Endodermal cell (in vitro differentiated cells): ENCODE data around the gene IFITM10. TPM values are rescaled to one million over a fixed set of nuclear protein-coding genes. Genes with fewer than 3 reads are reported as not detected.

ENCODE experiments used
- DNase-seq: peaks from one replicate; pipeline ENCODE4 v3.0.0-alpha.2; 2017
- H3K27ac ChIP-seq: 2 replicates; pipeline ENCODE4 v1.5.1; 2013; ENCODE audit warnings: mild to moderate bottlenecking, low read depth, low read length, moderate library complexity
- H3K27me3 ChIP-seq: 2 replicates; pipeline ENCODE4 v1.6.1; 2013; ENCODE audit warnings: mild to moderate bottlenecking, low read length, moderate library complexity; ENCODE audit not compliant: insufficient read depth, control insufficient read depth, poor library complexity, severe bottlenecking
- H3K36me3 ChIP-seq: 2 replicates; pipeline ENCODE4 v1.7.0; 2013; ENCODE audit warnings: mild to moderate bottlenecking, low read length, moderate library complexity; ENCODE audit not compliant: control insufficient read depth, insufficient read depth
- H3K4me1 ChIP-seq: one replicate; pipeline ENCODE4 v1.7.0; 2013; ENCODE audit warnings: low read length; ENCODE audit not compliant: control insufficient read depth, insufficient read depth
- H3K4me3 ChIP-seq: 2 replicates; pipeline ENCODE4 v1.5.1; 2013; ENCODE audit warnings: mild to moderate bottlenecking, low read length, moderate library complexity
- H3K9ac ChIP-seq: 2 replicates; pipeline ENCODE4 v1.6.1; 2013; ENCODE audit warnings: mild to moderate bottlenecking, low read length, moderate library complexity; ENCODE audit not compliant: poor library complexity, severe bottlenecking; ENCODE audit errors: extremely low read depth
- H3K9me3 ChIP-seq: 2 replicates; pipeline ENCODE4 v1.6.1; 2013; ENCODE audit warnings: mild to moderate bottlenecking, low read length, moderate library complexity; ENCODE audit not compliant: control insufficient read depth
- H3K27ac Mint-ChIP-seq: 2 replicates; pipeline ENCODE4 v1.8.0; 2020; ENCODE audit warnings: mixed read lengths
- H3K27me3 Mint-ChIP-seq: 2 replicates; pipeline ENCODE4 v1.8.0; 2021; ENCODE audit warnings: mild to moderate bottlenecking, mixed read lengths; ENCODE audit not compliant: insufficient read depth
- H3K36me3 Mint-ChIP-seq: 2 replicates; pipeline ENCODE4 v1.8.0; 2020; ENCODE audit warnings: low read depth, mixed read lengths
- H3K4me1 Mint-ChIP-seq: 2 replicates; pipeline ENCODE4 v1.8.0; 2020; ENCODE audit warnings: mixed read lengths
- H3K4me3 Mint-ChIP-seq: 2 replicates; pipeline ENCODE4 v1.8.0; 2020; ENCODE audit warnings: mild to moderate bottlenecking, moderate library complexity, mixed read lengths
- H3K9me3 Mint-ChIP-seq: 2 replicates; pipeline ENCODE4 v1.8.0; 2020; ENCODE audit warnings: mild to moderate bottlenecking, mixed read lengths
- CTCF ChIP-seq: fragments of 200-600 bp; sonication (generic); conservative IDR thresholded peaks from 2 replicates; pipeline ENCODE4 v1.5.0; 2021; ENCODE audit warnings: antibody characterized with exemption, mild to moderate bottlenecking
- WGBS, 2 experiments: methylation state at CpG; one replicate each; pipeline versions ENCODE4 v1.1.5 to v1.1.7; 2013; ENCODE audit warnings: missing lambda C conversion rate in 2 of 2, mixed read lengths in 1 of 2; ENCODE audit not compliant: insufficient coverage in 1 of 2, insufficient read length in 1 of 2; 5-methylcytosine and 5-hydroxymethylcytosine counted together
- total RNA-seq, 2 donors: library from RNA; stranded (reverse); fragmentation: NEBNext Ultra II Directional in 1 of 2; extraction: Animal tissue kit (Norgen Biotek cat#: 25700) in 1 of 2; gene quantifications; 2 replicates in 1 of 2; 3 replicates in 1 of 2; pipeline ENCODE4 v1.2.1, GENCODE V29; 2021

Gene IFITM10
- total RNA-seq, 2 donors from 2014 or later: 0.75 to 1.0 TPM

DNA sequence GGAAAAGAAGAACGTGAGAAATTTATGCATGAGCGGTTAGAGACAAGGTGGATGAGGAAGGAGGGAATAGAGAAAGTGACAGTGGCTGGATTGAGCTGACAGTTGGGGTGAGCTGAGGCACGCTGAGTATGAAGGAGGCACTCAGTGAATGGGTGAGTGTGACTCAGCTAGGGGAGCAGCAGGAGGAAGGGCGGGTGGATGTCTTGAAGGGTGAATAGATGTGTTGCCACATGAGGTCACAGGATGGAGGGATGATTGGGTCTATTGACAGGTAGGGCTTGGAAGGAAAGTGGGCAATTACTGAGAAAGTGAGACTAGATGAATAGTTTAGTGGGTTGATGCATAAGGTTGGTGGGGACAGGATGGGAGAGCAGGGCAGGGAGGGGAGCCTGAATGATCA is 8.0 kb downstream of the IFITM10 start:
- Histone ChIP-seq H3K27ac (no peak overlapping the region), H3K27me3 (peaks cover 59% of the 10 kb centered on the region), H3K4me1 (no peaks in the 10 kb centered on the region), H3K9ac (no peak overlapping the region), H3K36me3 (no peaks in the 10 kb centered on the region), H3K4me3 (no peak overlapping the region), H3K9me3 (no peaks in the 10 kb centered on the region)
- no peak for DNase-seq
- WGBS, 2 experiments: 65 to 66% methylated on average over 3 to 4 of the region's 4 CpGs
- Mint-ChIP-seq H3K4me3 (no peak overlapping the region), H3K27ac (no peak overlapping the region), H3K27me3 (peaks cover 47% of the 10 kb centered on the region), H3K36me3 (no peaks in the 10 kb centered on the region), H3K9me3 (no peaks in the 10 kb centered on the region), H3K4me1 (no peaks in the 10 kb centered on the region)
- TF ChIP-seq CTCF: no peak

GRCh38 chr11:1741741-1742140 is 8.7 kb downstream of the IFITM10 start:
- no peak overlapping the region for H3K27ac ChIP-seq
- no peak overlapping the region for H3K9ac ChIP-seq
- Mint-ChIP-seq H3K9me3 (peaks cover 1% of the 10 kb centered on the region), H3K4me3 (no peak overlapping the region), H3K27ac (no peak overlapping the region), H3K4me1 (no peaks in the 10 kb centered on the region), H3K27me3 (peaks cover 44% of the 10 kb centered on the region), H3K36me3 (no peaks in the 10 kb centered on the region)
- H3K36me3 ChIP-seq: no peaks in the 10 kb centered on the region
- H3K4me3 ChIP-seq: no peak overlapping the region
- H3K4me1 ChIP-seq: no peaks in the 10 kb centered on the region
- TF ChIP-seq CTCF: no peak
- 76 to 89% methylated on average over 2 to 4 of the region's 4 CpGs for WGBS, 2 experiments
- peaks cover 59% of the 10 kb centered on the region for H3K27me3 ChIP-seq
- DNase-seq: no peak
- no peaks in the 10 kb centered on the region for H3K9me3 ChIP-seq

DNA sequence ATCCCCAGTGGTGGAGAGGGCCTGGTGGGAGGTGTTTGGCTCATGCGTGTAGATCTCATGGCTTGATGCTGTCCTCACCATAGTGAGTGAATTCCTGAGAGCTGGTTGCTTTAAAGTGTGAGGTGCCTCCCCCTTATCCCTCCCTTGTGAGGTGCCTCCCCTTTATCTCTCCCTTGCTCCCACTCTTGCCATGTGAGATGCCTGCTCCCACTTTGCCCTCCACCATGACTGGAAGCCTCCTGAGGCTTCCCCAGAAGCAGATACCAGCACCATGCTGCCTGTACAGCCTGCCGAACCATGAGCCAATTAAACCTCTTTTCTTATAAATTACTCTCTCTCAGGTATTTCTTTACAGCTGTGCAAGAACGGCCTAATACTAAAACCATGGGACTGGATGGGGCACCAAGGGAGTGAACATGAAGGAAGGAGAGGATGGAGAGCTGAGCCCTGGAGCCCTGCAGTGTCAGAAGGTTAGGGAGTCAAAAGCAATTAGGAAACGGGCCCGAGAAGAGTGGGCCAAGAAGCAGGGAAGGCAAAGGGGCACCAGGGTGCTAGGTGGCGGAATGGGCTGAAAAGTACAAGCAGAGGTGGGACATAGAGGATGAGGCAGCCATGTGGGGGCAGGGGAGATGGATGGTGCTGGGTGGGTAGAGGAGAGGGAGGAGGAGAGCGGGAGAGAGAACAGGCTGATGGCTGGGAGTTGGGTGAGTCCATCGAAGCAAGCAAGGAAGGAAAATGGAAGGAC is 9.4 kb downstream of the IFITM10 start:
- Histone ChIP-seq H3K27me3 (peaks cover 65% of the 10 kb centered on the region), H3K4me3 (no peak overlapping the region), H3K9me3 (no peaks in the 10 kb centered on the region), H3K36me3 (no peaks in the 10 kb centered on the region), H3K9ac (no peak overlapping the region), H3K4me1 (no peaks in the 10 kb centered on the region), H3K27ac (no peak overlapping the region)
- no peak for DNase-seq
- Mint-ChIP-seq H3K27me3 (peaks cover 45% of the 10 kb centered on the region), H3K27ac (no peak overlapping the region), H3K4me1 (no peaks in the 10 kb centered on the region), H3K36me3 (no peaks in the 10 kb centered on the region), H3K9me3 (peaks cover 5% of the 10 kb centered on the region), H3K4me3 (no peak overlapping the region)
- WGBS, 2 experiments: 84 to 86% methylated on average over 6 to 8 of the region's 8 CpGs
- no peak for TF ChIP-seq CTCF
